DOHH2 (cell line): ENCODE data around the gene PRKN.

ENCODE experiments used
- H3F3A ChIP-seq: fragments of 200-600 bp; sonication (generic), shearing (Covaris generic); 2 replicates; pipeline ENCODE4 v1.6.0; 2016; ENCODE audit warnings: antibody characterized with exemption, mild to moderate bottlenecking; ENCODE audit not compliant: control insufficient read depth, insufficient read depth
- H3K27ac ChIP-seq: fragments of 200-600 bp; sonication (generic); 2 replicates; pipeline ENCODE4 v1.5.1; 2014; ENCODE audit warnings: low read depth, mild to moderate bottlenecking, low read length, moderate library complexity
- H3K27me3 ChIP-seq: fragments of 200-600 bp; sonication (generic); 2 replicates; pipeline ENCODE4 v1.6.1; 2014; ENCODE audit warnings: mild to moderate bottlenecking, low read length, mixed read lengths; ENCODE audit not compliant: control insufficient read depth
- H3K36me3 ChIP-seq: fragments of 200-600 bp; sonication (generic); 2 replicates; pipeline ENCODE4 v1.6.1; 2014; ENCODE audit warnings: mild to moderate bottlenecking, low read length, moderate library complexity, mixed read lengths; ENCODE audit not compliant: control insufficient read depth
- H3K4me1 ChIP-seq: fragments of 200-600 bp; sonication (generic); 2 replicates; pipeline ENCODE4 v1.6.1; 2014; ENCODE audit warnings: mild to moderate bottlenecking, low read length, mixed read lengths; ENCODE audit not compliant: control insufficient read depth
- H3K4me2 ChIP-seq: fragments of 200-600 bp; sonication (generic); 2 replicates; pipeline ENCODE4 v1.6.0; 2014; ENCODE audit warnings: mild to moderate bottlenecking, low read length, moderate library complexity
- H3K4me3 ChIP-seq: fragments of 200-600 bp; sonication (generic); 2 replicates; pipeline ENCODE4 v1.5.1; 2014; ENCODE audit warnings: mild to moderate bottlenecking, low read length, mixed read lengths
- H3K79me2 ChIP-seq: fragments of 200-600 bp; sonication (generic); 2 replicates; pipeline ENCODE4 v1.6.1; 2014; ENCODE audit warnings: mild to moderate bottlenecking, low read length, mixed read lengths; ENCODE audit not compliant: control insufficient read depth
- H3K9me2 ChIP-seq: fragments of 200-600 bp; sonication (generic); replicated peaks from 2 replicates; pipeline ENCODE4 v1.6.1; 2014; ENCODE audit warnings: mild to moderate bottlenecking, low read length, mixed read lengths; ENCODE audit not compliant: control insufficient read depth
- H3K9me3 ChIP-seq: fragments of 200-600 bp; sonication (generic); 2 replicates; pipeline ENCODE4 v1.6.1; 2014; ENCODE audit warnings: antibody characterized with exemption, low read length, mixed read lengths; ENCODE audit not compliant: control insufficient read depth, insufficient read depth
- H4K20me1 ChIP-seq: fragments of 200-600 bp; sonication (generic); 2 replicates; pipeline ENCODE4 v1.6.0; 2014; ENCODE audit warnings: low read depth, mild to moderate bottlenecking, antibody characterized with exemption, low read length, moderate library complexity; ENCODE audit not compliant: control insufficient read depth, insufficient read depth
- CTCF ChIP-seq: fragments of 200-600 bp; sonication (generic); IDR thresholded peaks from one replicate; pipeline ENCODE4 v1.5.1; 2014; ENCODE audit warnings: antibody characterized with exemption, mild to moderate bottlenecking, low read depth, low read length; ENCODE audit not compliant: poor library complexity, severe bottlenecking
- EZH2phosphoT487 ChIP-seq: fragments of 200-600 bp; sonication (generic); IDR thresholded peaks from 2 replicates; pipeline ENCODE4 v1.6.1; 2017; ENCODE audit warnings: borderline replicate concordance, mild to moderate bottlenecking, antibody characterized with exemption, low read length, moderate library complexity, mixed read lengths

PRKN gene

DNA sequence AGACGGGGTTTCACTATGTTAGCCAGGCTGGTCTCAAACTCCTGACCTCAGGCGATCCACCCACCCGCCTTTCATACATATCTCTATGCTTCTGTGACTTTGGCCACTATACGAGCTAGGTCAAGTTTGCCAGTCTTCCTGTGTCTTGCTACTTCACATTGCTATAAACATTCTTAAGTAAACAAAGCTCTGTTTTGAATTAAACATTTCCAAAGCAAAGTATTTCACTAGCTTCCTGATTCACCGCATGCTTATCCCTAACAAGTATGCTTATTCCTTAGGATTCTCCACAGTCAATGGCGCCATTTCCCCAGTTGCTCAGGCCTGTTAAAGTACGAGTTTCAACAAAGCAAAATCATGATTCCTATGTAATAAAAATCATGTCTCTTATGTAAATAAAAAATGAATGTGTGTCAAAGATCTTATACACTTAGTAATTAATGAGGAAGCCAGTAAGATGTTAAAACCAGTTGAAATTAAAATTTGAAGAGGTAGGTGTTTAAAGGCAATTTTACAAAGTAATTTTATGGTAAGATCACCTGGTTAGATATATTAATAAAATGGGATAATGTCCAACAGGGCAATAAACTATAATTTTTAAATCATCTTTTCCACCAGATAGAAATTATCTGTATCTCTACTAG is 88.5 kb downstream of the PRKN start:
- no peaks in the 10 kb centered on the region for H3K36me3 ChIP-seq
- no peaks in the 10 kb centered on the region for H3K79me2 ChIP-seq
- H3F3A ChIP-seq, result no peaks in the 10 kb centered on the region
- H3K4me1 ChIP-seq, result no peaks in the 10 kb centered on the region
- no peak overlapping the region for H3K4me3 ChIP-seq
- H3K9me2 ChIP-seq, result no peaks in the 10 kb centered on the region
- H3K4me2 ChIP-seq, result no peak overlapping the region
- H3K27ac ChIP-seq, result no peak overlapping the region
- H3K27me3 ChIP-seq, result no peaks in the 10 kb centered on the region
- no peaks in the 10 kb centered on the region for H3K9me3 ChIP-seq
- no peaks in the 10 kb centered on the region for H4K20me1 ChIP-seq
- no peak for TF ChIP-seq EZH2phosphoT487
- no peak for TF ChIP-seq CTCF

GRCh38 chr6:162637317-162637716 is 90.2 kb downstream of the PRKN start:
- H3K36me3 ChIP-seq, result no peaks in the 10 kb centered on the region
- H3K4me2 ChIP-seq, result no peak overlapping the region
- no peaks in the 10 kb centered on the region for H3F3A ChIP-seq
- H3K9me2 ChIP-seq, result no peaks in the 10 kb centered on the region
- H3K4me1 ChIP-seq, result no peaks in the 10 kb centered on the region
- no peaks in the 10 kb centered on the region for H3K9me3 ChIP-seq
- no peaks in the 10 kb centered on the region for H4K20me1 ChIP-seq
- H3K27ac ChIP-seq, result no peak overlapping the region
- H3K79me2 ChIP-seq, result no peaks in the 10 kb centered on the region
- no peak for TF ChIP-seq CTCF
- TF ChIP-seq EZH2phosphoT487, result no peak
- no peaks in the 10 kb centered on the region for H3K27me3 ChIP-seq
- no peak overlapping the region for H3K4me3 ChIP-seq

GRCh38 chr6:162636167-162636566 is 91.4 kb downstream of the PRKN start:
- TF ChIP-seq CTCF (no peak), EZH2phosphoT487 (no peak)
- no peaks in the 10 kb centered on the region for H3K4me1 ChIP-seq
- no peaks in the 10 kb centered on the region for H3K27me3 ChIP-seq

More at GRCh38 chr6:162636167-162636566, 91.4 kb downstream of the PRKN start:
- Histone ChIP-seq H3K9me2 (no peaks in the 10 kb centered on the region), H3K27ac (no peak overlapping the region), H3K9me3 (no peaks in the 10 kb centered on the region), H4K20me1 (no peaks in the 10 kb centered on the region), H3K36me3 (no peaks in the 10 kb centered on the region), H3K79me2 (no peaks in the 10 kb centered on the region), H3K4me2 (no peak overlapping the region), H3F3A (no peaks in the 10 kb centered on the region), H3K4me3 (no peak overlapping the region)
